NCI-H1092 (cell line): ENCODE measurements around the gene SRRD.

Experiments
- DNase-seq: peaks from one replicate; lab custom pipeline; 2025; lab: John Stamatoyannopoulos, UW

The SRRD gene

DNA sequence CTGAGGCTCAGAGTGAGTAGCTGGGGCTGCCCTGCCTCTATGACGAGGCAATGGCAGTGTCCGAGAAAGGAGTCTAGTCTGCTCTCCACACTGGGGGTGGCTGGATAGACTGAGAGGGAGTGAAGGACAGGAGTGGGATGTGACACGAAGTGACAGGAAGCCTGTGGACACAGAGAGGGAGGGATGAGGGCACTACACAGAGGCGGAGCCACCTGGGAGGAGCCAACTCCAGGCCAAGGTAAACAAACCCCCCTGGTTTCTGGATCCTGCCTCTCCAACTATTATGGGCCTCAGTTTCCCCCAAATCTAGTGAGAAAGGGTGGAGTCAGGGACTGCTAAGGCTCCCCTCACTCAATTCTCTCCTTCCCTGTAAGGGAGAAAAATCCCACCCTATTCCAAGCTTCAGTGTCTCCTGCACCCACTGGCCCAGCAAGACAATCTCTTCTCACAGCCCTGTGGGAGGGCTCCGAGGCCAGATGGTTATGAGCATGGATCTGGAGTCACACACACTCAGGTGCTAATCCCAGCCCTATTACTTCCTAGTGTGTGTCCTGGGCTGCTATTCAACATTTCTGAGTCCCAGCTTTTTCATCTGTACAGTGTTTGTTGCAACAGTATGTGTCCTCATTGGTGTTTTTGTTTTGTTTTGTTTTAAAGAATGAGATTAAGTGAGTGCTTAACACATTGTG is 29.7 kb upstream of the SRRD start:
- DNase-seq, result no peak

DNA sequence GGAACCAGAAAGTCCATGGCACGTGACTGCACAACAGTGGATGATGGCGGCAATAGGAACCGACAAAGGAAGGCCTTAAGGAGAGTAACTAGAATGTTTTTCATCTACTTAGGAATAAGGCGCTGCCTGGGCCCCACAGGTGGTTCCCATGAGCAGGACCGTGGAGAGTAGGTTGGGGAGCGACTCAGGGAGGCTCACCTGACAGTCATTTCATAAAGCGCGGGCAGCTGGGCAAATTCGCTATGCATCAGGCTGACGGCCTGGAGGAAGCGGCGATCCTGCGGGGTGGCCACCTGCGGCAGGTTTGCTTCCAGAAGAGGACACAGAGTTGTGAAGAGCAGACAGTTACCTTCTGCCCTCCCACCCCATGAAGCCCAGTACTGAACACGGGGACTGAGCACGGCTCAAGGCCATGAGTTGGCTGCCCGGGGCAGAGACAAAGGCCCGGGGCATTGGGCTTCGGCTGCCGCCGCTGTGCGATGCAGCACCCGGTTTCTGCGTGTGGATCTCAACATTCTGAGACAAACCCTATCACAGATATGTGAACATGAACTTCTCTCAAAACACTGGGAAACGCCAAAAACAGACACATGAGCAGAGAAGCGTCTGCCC is 25.9 kb upstream of the SRRD start:
- DNase-seq, result no peak

DNA sequence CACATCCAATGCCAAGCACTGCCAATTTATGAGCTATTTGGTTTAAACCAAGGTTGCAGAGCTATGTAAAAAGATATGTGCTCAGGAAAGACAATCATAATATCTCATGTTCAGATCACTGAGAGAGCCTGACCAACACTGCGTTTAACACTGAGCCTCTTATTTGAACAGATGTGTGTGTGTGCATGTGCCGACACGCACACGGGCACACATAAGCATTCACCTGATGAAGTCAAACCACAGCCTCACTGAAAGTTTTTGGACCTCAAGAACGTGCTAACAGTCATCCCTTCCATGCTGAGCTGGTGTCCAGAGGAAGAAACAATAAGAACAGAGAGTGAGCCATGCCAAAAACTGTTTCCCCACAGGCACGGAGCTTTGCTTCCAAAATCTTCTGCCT is 23.5 kb upstream of the SRRD start:
- no peak for DNase-seq

DNA sequence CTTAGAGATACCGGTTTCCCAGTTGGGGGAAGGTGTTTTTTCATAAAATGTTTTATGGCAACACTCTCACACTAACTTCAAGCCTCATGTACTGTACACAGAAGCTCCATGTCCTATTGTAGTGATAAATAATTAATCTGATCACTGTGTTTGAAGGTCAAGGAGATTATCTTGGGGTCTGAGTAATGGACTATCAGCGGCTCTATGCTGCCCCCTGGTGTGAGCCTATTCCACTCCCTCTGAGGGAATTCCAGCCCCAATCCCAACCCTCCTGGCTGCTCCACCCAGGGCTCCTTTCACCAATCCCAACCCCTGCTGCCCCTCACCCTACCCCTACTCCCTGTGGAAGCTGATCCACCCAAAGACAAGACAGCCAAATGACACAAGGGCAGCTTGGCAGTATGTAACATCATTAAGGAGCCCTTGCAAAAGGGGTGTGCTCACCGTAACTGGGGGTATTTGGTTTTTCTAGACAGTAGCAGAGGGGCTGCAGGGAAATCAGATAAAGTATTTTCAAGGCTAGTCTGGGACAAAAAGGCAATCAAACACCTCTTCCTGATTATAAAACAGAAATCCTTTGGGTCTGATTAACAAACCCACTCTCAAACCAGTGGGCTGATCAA is 22.4 kb upstream of the SRRD start:
- DNase-seq, result peak; percentile 22

DNA sequence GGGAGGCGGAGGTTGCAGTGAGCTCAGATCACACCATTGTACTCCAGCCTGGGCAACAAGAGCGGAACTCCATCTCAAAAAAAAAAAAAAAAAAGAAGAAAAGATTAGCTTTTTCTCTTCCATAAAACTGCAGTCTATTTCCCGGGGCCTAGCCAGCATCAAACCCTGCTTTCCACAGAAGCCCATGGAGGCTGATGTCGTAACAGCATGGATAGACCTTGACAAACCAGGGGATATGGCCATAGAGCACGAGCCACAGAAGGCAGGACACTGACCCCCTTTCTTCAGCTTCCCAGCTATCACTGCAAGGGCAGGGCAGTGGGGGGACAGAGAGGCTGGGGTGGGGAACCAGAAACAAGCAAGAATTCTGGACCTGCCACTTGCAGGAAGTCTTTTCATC is 21.6 kb upstream of the SRRD start:
- no peak for DNase-seq

DNA sequence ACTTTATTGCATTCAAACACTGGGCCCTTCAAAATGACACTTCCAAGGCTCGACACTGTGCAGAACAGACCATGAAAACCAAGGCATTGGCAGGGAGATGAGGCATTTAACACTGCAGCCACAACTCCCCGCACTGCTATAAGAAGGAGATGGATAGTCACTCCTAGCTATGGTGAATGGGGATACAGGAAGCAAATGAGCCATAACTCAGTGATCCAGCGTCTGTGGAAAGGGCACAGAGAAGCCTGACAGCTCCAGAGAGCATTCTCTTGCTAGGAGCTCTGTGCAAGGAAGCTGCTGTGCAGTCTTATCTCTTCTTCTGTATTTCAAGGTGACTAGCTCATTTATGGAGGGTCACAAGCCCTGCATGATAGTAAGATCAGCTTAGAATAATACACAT is 21.0 kb upstream of the SRRD start:
- no peak for DNase-seq

DNA sequence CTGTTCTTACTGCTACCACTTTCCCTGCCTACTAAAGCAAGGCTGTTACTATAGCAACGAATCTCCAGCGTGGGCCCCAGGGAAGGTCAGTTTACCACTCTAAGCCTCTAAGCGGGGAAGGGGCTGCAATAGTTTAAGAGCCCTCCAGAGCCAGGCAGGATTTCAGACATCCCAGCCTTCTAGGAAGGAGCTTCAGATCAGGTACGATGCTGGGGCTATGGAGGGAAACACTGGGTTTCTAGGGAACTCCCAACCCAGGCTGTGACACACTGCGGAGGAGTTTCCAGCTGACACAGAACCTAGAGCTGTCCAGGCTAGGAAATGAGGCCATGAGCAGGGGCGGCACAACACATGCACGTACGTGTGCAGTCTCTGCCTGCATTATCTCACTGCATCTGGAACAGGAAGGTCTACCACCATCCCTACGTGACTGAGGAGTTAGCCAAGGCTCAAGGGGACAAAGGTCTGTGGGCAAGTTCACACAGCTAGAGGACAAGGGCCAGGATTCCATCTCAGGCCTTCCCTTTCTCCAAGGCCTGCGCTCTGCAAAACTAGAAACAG is 20.5 kb upstream of the SRRD start:
- no peak for DNase-seq

DNA sequence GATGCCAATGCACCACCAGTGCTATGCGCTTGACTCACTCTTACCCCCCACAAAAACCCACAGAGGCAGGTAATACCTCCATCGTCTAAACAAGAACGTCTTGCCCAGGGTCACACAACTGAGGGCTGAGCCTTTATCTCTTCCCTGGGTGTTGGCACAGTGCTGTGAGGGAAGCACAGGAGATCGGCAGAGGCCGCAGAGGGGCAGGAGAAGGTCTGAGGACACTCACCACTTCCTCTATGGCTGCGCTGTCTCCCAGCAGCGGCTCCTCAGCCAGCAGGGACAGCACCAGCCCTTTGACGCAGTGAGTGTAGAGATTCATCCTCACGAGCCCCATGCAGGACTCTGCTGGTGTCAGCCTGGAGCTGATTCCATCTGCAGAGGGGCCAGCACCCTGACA is 20.0 kb upstream of the SRRD start:
- DNase-seq, result no peak

DNA sequence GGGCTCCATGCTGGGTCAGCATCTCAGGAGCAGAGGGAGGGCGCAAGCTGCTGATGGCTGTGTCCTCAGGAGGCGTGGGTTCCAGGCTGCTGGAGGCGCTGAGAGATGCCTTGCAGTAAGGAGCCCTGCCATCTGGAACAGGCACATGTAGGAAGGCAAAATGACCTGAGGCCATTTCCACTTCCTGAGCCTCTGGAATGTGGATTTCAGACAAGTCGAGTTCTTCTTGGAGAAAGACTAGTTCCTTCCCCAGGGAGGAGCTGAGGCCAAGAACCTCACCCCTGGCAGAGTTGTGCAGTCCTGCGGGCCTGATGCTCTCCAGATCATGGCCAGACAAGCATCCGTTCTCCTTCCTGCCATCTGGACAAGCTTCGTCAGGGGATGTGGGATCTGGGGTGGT is 19.4 kb upstream of the SRRD start:
- no peak for DNase-seq

DNA sequence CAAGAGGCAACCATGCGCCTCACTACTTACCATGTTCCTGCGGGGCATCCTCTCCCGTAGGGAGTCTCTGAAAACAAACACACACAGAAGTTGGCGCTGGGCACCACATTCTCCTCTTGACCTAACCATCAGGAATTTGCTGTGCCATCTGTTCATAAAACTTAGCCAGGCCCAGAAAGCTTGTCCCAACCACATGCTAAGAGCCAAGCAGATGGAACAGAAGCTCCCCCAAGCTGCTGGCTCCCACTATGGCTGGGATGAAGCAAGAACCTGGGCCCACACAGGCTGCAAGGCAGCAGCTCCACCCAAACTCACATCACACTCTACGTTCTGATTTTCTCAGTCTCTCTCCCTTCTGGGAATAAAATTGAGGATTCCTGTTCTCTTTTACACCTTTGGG is 17.5 kb upstream of the SRRD start:
- DNase-seq, result no peak

DNA sequence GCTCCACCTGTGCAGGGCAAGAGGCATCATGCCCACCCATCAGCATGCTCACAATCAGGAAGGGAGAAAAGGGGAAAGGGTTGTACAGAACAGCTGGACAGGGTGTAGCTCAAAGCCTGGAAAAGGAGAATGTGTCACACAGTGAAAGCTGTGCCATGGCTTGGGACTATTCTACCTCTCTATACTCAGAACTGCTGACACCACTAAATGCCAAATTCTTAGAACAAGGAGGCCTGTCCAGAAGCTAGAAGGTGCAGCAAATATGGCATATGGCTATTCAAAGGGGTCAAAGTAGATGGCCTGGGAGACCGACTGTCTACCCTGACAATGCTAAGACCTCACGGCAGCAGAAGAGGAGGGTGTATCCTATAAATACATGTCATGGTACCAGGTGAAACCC is 12.9 kb upstream of the SRRD start:
- DNase-seq, result no peak

DNA sequence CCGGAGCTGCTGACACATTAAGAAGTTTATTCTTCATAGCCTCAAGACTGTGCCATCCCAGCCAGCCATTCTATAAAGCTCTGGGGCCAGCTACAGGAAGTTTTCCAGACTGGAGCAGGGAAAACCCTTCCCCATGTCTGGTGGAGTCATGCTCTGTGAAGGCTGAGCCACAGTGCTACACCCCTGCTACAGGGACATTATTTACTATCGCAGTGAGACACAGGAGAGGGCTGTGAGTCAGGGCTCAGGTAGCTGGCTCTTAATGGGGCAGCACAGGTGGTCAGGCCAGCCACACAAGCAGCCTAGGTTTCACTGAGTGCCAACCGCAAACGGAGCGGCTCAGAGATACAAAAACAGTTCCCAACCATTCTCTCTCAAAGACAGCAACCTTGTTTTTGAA is 12.2 kb upstream of the SRRD start:
- no peak for DNase-seq

DNA sequence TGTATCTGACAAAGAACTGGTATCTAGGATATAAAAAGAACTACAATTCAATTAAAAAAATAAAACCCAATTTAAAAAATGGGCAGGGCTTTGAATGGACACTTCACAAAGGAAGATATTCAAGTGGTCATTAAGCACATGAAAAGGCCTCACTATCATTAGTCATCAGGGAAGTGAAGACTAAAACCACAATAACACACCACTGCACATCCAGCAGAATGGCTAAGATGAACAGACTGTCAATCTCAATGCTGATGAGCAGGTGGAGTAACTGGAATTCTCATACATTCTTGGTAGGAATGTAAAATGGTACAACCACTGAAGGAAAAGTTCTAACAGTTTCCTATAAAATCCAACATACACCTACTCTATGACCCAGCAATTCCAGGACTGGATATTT is 9.0 kb upstream of the SRRD start:
- DNase-seq, result no peak

DNA sequence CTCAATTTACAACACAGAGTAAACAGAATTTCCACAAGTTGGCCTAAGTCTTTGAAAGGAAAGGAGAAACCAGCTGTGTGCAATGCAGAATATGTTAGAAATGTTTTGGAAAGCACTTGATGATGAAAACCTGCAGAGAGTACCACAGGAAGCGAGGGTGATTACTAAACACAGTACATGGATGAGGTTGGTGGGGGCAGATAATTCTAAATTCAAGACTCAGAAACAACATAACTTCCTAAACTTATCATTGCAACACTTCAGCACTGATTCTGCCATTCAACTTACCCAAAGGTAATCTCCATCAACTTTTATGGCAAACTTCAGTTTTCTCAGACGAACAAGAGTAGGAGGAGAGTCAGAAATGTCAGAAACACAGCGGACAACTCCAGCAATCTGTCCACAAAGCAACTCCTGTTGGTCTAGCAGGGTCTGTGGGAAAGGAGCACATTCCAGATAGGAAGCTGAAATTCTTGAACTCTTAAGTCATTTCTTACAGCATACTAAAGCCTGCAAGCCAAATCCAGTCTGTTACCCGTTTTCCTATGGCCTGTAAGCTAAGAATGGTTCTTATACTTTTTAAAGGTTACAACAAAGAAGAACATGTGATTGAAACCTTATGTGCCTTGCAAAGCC is 6.9 kb upstream of the SRRD start:
- DNase-seq, result no peak

DNA sequence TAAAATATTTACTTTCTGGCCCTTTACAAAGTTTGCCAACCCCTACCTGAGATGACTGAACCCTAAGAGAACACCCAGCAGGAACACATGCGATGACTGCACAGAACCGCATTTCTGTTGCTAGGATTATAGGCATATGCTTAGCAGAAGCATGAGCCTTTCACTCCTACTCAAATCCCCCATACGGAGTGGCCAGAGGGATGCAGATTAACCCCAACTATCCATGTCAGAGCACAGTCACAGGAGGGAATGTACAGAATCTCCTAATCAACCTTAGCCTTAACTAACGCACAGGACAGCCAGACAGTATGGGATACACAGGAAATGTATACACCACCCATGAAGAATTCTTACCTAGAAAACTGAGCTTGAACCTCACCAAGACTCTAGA is 6.3 kb upstream of the SRRD start:
- DNase-seq, result no peak

DNA sequence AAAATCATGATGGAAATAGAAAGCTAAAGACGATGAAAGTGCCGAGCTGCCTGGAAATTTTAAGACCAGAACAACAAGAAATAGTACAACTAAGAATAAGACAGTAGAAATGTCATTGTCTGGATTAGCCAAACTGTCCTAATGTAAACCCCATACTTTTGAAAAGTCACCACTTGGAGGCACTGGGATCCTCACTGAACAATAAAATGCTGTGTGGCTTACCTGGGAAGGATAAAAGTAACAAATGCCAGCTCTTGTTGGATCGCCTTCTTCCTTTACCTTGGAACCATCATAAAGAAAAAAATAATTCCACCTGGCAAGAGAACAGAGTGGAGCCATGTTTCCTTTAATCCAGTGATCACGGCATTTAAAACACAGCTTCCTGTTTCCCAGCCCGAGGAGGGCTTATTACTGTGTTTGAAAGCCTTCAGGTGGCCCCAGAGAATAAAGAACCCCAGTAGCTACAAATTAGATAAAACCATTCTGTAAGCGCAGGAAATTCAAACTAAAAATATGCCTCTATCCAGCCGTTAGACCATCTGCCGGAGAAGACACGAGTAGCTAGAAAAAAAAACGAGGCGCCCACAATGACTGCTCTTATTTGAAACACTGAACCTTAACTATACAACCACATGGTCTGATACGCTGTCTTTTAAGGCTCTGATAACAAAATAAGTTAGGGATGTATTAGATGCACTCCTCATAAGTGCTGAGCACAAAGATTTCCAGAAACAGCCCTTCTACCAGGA is 4.5 kb upstream of the SRRD start:
- DNase-seq, result no peak

DNA sequence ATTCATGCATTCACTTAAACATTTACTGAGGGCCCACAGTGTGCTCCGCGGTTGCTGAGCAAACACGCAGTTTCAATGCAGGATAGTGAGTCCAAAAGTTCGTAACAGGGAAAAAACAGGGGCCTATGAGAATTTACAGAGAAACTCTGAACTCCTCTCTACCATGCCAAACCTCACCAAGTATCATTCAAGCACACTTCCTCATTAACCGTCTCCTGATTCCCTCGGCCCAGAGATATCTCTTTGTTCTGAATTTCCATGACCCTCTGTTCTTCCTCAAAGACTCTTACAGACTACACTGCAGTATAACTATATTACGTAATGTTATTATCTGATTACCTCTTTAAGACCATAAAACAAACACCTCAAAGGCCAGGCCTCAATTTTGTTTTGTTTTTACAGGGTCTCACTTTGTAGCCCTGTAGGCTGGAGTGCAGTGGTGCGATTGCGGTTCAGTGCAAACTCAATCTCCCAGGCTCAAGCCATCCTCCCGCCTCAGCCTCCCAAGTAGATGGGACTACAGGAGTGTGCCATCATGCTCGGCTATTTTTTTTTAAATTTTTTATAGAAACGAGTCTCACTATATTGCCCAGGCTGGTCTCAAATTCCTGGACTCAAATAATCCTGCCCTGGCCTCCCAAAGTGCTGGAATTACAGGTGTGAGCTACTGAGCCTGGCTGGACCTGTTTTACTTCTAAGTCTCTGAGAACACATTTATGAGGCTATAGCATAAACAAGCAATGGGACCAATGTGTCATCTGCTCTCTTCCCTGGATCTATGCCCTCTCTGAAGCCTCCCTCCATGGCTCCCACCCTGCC is 3.7 kb upstream of the SRRD start:
- DNase-seq, result no peak

DNA sequence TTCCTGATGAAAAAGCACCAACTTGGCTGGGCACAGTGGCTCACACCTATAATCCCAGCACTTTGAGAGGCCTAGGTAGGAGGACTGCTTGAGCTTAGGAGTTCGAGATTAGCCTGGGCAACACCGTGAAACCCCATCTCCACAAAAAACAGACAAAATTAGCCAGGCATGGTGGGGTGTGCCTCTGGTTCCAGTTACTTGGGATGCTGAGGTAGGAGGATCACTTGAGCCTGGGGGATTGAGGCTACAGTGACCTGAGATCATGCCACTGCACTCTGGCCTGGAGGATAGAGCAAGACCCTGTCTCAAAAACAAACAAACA is 3.1 kb upstream of the SRRD start:
- no peak for DNase-seq

DNA sequence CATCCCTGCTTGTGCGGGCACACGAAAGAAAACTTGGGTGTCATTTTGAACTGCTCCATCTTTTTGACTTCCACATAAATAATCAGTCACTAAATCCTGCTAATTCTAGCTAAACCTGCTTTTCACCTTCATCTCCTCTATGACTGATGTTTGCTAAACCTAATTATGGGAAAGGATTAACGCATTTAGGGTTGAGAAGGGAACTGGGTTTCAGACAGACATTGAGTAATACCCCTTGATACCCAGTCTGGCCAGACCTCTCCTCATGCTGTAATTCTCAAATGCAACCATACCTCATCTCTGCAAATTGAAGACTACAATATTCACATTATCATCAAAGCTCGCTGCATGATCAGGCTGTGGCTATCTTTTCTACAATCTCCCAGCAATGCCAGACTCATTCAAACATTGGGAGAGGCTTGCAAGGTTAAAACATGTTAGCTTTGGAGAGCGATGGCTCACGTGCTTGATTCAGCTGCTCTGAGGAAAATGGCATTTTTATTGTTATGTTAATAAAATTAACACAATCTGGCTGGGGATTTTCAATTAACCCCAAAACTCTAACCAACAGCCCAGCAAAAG is 2.5 kb upstream of the SRRD start:
- DNase-seq, result no peak

DNA sequence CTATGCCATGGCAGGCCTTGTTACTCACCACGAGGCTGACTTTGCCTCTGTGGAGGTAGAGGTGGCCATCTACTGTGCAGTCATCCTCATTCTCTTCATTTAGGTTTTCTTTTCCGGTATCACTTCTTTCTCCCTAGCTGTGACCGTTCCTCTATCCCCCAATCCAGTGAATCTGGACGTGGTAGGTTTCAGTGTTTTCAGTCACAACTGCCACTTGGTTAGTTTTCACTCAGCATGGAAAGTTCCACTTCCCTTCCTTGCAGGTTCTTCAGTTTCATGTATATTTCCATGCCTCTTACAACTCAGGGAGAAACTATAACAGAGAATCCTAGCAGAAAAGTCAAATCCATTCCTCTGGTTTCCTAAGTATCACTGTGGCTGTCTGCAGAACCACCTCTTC is 2.0 kb upstream of the SRRD start:
- no peak for DNase-seq

DNA sequence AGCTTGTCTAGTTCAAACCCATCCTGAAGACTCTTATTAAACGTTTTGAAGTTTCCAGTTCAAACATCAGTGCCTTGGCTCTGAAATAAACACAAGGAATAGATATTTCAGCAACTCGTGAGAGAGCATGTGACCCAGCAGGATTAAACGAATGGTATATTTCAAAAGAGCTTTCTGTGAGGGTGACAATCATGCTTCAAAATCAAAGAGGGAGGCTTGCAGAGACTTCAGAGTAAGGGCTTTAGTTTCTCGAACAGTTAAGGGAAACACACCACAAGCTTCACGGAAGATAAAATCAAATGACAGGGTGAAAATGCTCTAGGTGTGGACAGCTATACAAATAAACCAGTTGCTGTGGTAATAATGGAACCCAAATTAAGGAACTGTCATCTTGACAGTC is 1.5 kb upstream of the SRRD start:
- no peak for DNase-seq
